Measurements from ENCODE around the gene CCDC33.
A peak's percentile ranks its signal among the peaks of the same experiment; 100 is the strongest.

CCDC33 gene

DNA sequence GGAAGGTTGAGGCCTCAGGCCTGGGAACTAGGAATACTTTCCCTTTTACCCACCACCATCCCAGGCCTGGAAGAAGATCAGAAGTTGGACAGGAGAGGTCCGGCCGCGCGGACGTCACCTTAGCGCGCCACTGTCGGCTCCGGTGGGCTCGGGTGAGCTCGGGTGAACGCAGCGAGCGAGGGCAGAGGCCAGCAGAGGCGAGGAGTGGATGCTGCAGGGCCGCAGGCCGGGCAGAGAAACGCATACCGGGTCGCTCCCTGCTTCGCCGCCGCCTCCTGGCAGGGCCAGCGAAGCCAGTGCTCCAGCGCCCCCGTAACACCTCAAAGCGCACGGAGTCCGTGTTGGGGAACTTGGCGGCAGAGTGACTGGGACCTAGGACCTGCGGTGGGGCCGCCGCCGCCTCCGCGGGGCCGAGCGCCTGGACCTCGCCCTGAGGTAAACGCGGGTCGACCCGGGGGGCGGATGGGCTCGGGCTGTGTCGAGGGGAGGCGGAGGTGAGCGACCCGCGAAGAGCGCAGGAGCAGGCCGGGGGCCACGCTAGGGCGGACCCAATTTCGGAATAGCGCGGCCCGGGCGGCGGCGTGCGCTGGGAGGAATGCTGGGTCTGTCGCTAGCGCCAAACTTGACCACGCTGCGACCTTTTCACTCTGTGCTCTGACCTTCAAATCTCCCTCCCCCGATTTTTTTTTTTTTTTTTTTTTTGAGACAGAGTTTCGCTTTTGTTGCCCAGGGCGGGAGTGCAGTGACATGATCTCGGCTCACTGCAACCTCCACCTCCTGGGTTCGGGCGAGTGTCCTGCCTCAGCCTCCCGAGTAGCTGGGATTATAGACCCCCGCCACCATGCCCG lies 129.7 kb downstream of the CCDC33 start:
- no peak for DNase-seq (ENCODE audit: low spot score)

GRCh38 chr15:74367296-74367854 lies 131.2 kb downstream of the CCDC33 start, which contains the start of gene CYP11A1:
TSS of gene CYP11A1 (minus strand) at chr15:74367646. CDS start at chr15:74367585, 61 bp downstream.
- DNase-seq (ENCODE audit: low spot score): no peak

GRCh38 chr15:74368121-74368520 lies 132.0 kb downstream of the CCDC33 start:
- no peak for DNase-seq (ENCODE audit: low spot score)

DNA sequence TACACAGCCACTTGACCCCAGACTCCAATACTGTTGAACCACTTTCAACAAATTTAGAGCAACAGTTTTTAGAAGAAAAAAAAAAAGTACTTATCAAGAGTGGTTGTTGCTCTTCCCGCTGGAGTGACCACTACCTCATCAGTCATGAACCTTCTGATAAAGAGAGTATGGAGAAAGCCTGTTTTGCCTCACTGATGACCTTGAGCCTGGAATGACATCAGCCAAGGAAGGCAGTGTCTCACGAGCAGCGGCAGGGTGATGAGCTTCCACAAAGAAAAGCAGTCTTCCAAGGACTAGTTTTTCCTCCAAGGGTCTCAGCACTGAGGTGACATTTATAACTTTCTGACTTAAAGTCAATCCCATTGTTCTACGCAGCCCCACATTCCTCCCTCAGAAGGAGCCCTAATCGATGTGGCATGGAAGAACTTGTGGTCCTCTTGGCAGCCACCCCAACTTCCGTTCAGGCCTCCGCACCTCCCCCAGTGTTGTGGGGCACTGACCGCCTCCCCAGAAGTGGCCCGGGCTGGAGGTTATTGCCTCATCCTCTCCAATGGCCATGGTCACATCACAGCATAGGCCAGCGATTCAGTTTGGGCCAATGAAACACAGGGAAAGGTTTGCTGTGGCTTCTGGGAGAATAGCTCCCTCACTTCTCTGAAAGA lies 133.1 kb downstream of the CCDC33 start:
- DNase-seq (ENCODE audit: low spot score): no peak

- no peak for DNase-seq (ENCODE audit: low spot score)
Observed at GRCh38 chr15:74369756-74370155, 133.6 kb downstream of the CCDC33 start.

- DNase-seq (ENCODE audit: low spot score): no peak
Observed at GRCh38 chr15:74370471-74370870, 134.3 kb downstream of the CCDC33 start.

GRCh38 chr15:74373056-74373650 lies 137.0 kb downstream of the CCDC33 start:
- DNase-seq (ENCODE audit: low spot score): no peak

- DNase-seq (ENCODE audit: low spot score): peak; percentile 76
Observed at GRCh38 chr15:74373731-74374647, 137.9 kb downstream of the CCDC33 start.

DNA sequence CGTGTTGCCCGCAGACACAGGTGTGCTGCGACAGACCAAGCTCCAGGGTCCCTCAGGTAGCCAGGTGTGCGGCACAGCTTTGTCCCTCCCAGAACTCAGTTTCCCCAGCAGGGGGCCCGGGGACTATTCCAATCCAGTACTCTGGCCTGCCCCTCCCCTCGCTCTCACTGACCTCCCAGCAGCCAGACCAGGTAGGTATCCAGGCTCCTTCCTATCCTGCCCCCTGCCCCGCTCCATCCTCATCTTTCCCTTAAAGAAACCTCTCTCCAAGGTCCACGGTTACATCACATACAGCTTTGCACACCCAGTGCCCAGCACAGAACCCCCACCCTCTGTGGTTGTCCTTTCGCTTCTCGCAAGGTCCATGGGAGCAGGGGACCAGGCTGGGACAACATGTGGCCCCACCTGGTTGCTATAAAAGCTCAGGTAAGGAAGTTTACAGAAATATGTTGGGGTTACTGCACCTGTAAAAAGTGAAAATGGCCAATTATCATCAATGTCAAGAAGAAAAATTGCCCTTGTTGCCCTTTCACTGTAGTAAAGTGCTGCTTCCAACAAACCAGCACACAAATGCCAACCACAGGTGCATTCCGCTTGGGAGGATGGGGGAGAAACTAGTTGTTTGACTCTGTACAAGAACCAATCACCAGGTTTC lies 138.6 kb downstream of the CCDC33 start:
- DNase-seq (ENCODE audit: low spot score): no peak

- DNase-seq (ENCODE audit: low spot score): peak; percentile 54
Observed at GRCh38 chr15:74375303-74375693, 139.2 kb downstream of the CCDC33 start.

GRCh38 chr15:74376226-74376625 lies 140.1 kb downstream of the CCDC33 start:
- DNase-seq (ENCODE audit: low spot score): no peak

GRCh38 chr15:74376825-74377581 lies 140.9 kb downstream of the CCDC33 start:
- no peak for DNase-seq (ENCODE audit: low spot score)

DNA sequence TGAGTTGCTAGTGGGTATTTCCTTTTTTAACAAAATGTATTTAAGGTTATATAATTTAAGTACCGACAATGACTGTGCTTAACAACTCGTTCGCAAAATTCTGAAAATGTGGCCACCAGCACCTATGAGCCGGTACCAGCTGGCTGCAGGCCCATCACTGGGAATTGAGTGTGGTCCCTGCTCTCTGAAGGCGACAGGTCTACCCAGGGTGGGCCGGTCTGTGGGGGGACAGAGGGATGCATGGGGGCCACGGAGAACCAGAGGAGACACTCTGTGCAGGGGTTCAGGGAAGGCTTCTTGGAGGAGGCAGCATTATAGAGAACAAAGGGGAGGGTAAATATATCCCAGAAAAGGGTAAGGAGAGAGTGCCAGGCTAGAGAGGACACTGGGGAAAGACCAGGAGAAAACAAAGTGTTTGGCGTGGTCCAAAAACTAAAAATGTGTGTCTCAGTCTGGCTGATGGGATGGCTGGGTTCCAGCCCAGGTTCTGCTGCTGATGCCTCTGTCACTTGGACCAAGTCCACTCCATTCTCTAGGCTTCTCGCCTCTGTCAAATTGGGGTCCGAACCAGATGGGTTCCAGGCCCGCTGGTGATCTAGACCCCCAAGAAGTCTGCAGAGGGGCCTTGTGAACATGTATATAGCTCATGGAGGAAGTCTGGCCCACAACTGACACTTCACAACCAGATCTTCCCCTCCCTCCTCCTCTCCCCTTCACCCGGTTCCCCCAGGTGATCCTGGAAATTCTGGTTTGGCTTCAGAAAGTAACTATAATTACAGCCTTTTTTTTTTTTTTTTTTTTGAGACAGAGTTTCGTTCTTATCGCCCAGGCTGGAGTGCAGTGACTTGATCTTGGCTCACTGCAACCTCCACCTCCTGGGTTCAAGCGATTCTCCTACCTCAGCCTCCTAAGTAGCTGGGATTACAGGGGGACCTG lies 142.0 kb downstream of the CCDC33 start:
- no peak for DNase-seq (ENCODE audit: low spot score)

GRCh38 chr15:74378848-74379247 lies 142.7 kb downstream of the CCDC33 start:
- DNase-seq (ENCODE audit: low spot score): no peak

- DNase-seq (ENCODE audit: low spot score): no peak
Observed at GRCh38 chr15:74380361-74381189, 144.4 kb downstream of the CCDC33 start.

- DNase-seq (ENCODE audit: low spot score): no peak
Observed at GRCh38 chr15:74381190-74381453, 145.0 kb downstream of the CCDC33 start.

GRCh38 chr15:74381481-74381880 lies 145.4 kb downstream of the CCDC33 start:
- DNase-seq (ENCODE audit: low spot score): no peak

- peak; percentile 89 for DNase-seq (ENCODE audit: low spot score)
Observed at GRCh38 chr15:74382004-74382816, 146.1 kb downstream of the CCDC33 start.

Measured in COLO829 (cell line).